Spleen (tissue), 11 donors: ENCODE measurements around the gene PPIL6. TPM values are rescaled to one million over a fixed set of nuclear protein-coding genes. Genes with fewer than 3 reads are reported as not detected.
A peak's percentile ranks its signal among the peaks of the same experiment; 100 is the strongest.

ENCODE experiments used
- DNase-seq: peaks from one replicate; pipeline ENCODE4 v3.0.0-alpha.2; 2020
- H3K27ac ChIP-seq, 8 donors: fragments of 200-600 bp; sonication (generic) in 7 of 8; 1 replicate in 4 of 8; 2 replicates in 4 of 8; pipeline versions ENCODE4 v1.5.0 to v1.8.0; 2016 to 2021; ENCODE audit warnings: inconsistent platforms in 4 of 8, mild to moderate bottlenecking in 4 of 8, moderate library complexity in 1 of 8
- H3K27me3 ChIP-seq, 7 donors: fragments of 200-600 bp; sonication (generic) in 6 of 7; replicated peaks in 1 of 7; 1 replicate in 4 of 7; 2 replicates in 3 of 7; pipeline versions ENCODE4 v1.5.0 to v1.8.0; 2016 to 2021; ENCODE audit warnings: inconsistent platforms in 3 of 7, mild to moderate bottlenecking in 1 of 7
- H3K36me3 ChIP-seq, 6 donors: fragments of 200-600 bp; sonication (generic) in 5 of 6; 1 replicate in 4 of 6; 2 replicates in 2 of 6; pipeline versions ENCODE4 v1.5.0 to v1.8.0; 2016 to 2021; ENCODE audit warnings: inconsistent platforms in 2 of 6
- H3K4me1 ChIP-seq, 6 donors: fragments of 200-600 bp; sonication (generic) in 5 of 6; 1 replicate in 3 of 6; 2 replicates in 3 of 6; pipeline versions ENCODE4 v1.5.0 to v1.8.0; 2016 to 2021; ENCODE audit warnings: inconsistent platforms in 3 of 6
- H3K4me3 ChIP-seq, 8 donors: fragments of 200-600 bp; sonication (generic) in 7 of 8; 1 replicate in 4 of 8; 2 replicates in 4 of 8; pipeline versions ENCODE4 v1.5.0 to v1.8.0; 2016 to 2021; ENCODE audit warnings: inconsistent platforms in 4 of 8, mild to moderate bottlenecking in 4 of 8, moderate library complexity in 2 of 8
- H3K9me3 ChIP-seq, 8 donors: fragments of 200-600 bp; sonication (generic) in 7 of 8; 1 replicate in 4 of 8; 2 replicates in 4 of 8; pipeline versions ENCODE4 v1.5.0 to v1.8.0; 2016 to 2021; ENCODE audit warnings: inconsistent platforms in 4 of 8
- CTCF ChIP-seq, 11 experiments: fragments of 200-600 bp in 7 of 11; fragments of 450-650 bp in 4 of 11; sonication (generic) in 4 of 11; IDR thresholded peaks in 8 of 11; conservative IDR thresholded peaks in 3 of 11; 1 replicate in 7 of 11; 2 replicates in 4 of 11; pipeline versions ENCODE4 v1.4.0 to v1.8.0; 2016 to 2021; ENCODE audit warnings: antibody characterized with exemption in 11 of 11, inconsistent platforms in 4 of 11, mild to moderate bottlenecking in 1 of 11
- POLR2A ChIP-seq, 3 donors: fragments of 450-650 bp; IDR thresholded peaks; one replicate each; pipeline ENCODE4 v1.5.1; 2017; ENCODE audit warnings: antibody characterized with exemption in 3 of 3, mild to moderate bottlenecking in 1 of 3
- POLR2AphosphoS5 ChIP-seq, 3 donors: sonication (generic); formaldehyde crosslinking; IDR thresholded peaks; one replicate each; pipeline ENCODE4 v1.5.1; 2017; ENCODE audit warnings: antibody characterized with exemption in 3 of 3
- WGBS, 5 donors: extraction: QIAGEN DNeasy Blood & Tissue Kit in 3 of 5; methylation state at CpG; one replicate each; pipeline versions ENCODE4 v1.1.5 to v1.1.7; 2013 to 2018; 5-methylcytosine and 5-hydroxymethylcytosine counted together
- intact Hi-C: fragments of 100-400 bp; cut with DNase I; formaldehyde crosslinking; loops from one replicate; pipeline ENCODE4 v1.15.0; 2023; ENCODE audit warnings: low total_unique reads
- polyA plus RNA-seq, 3 donors: library from polyadenylated mRNA; stranded (reverse); fragments of 200-250 nt; gene quantifications; one replicate each; pipeline ENCODE4 v1.2.1, GENCODE V29; 2013
- total RNA-seq, 7 donors: library from RNA; depleted of rRNA in 3 of 7; stranded (reverse); fragments of >200 nt in 3 of 7; fragmentation: NEBNext Ultra II Directional in 4 of 7; extraction: Animal tissue kit (Norgen Biotek cat#: 25700) in 4 of 7; gene quantifications; one replicate each; pipeline versions ENCODE4 v1.1.0 to v1.2.1, GENCODE V29; 2016 to 2021
- donor health status: healthy with polysubstance abuse.
- donor health status: DM: no; HTN: no; CAD: no; lungs with moderate emphysema.
- donor health status: DM: no; HTN: no; CAD: no.
- donor health status: Bipolar disorder and iron deficiency.
- donor health status: healthy.
- donor health status: DM: no; HTN: no; CAD: no.
- donor health status: DM: yes; HTN: yes; CAD: no.

PPIL6 gene
- total and polyA plus RNA-seq, 10 donors = 0.13 to 4.8 (median 0.78) TPM

DNA sequence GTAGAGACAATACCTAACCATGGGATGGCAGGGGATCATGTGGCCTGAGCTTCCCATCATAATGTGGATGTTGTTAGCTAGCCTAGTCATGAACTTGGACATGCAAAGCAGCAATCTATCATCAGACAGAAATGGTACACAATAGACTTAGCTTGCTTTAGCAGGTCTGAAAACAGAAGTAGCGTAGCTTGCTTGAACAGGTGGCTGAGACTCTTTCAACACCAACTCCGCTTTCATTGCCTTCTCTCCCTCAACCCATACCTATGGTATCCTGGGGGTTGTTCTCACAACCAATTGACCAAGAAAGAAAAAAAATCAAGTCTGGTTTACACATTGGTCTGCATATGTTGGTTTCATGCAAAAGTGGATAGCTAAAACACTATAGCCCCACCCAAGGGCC, 81.2 kb downstream of the PPIL6 start:
- Histone ChIP-seq H3K36me3 (peaks cover 0 to 100% (median 62%) of the 10 kb centered on the region in 6 donors), H3K27ac (no peak overlapping the region), H3K4me3 (no peak overlapping the region), H3K9me3 (peaks cover 0 to 17% (median 12%) of the 10 kb centered on the region in 8 donors), H3K4me1 (peaks cover 0 to 7% (median 0%) of the 10 kb centered on the region in 6 donors), H3K27me3 (no peaks in the 10 kb centered on the region)
- TF ChIP-seq POLR2A (IDR thresholded peaks at IDR 0.05) (no peak), CTCF (IDR thresholded peaks at IDR 0.05 in 8 of 11, conservative IDR thresholded peaks at IDR 0.05 in 3 of 11) (no peak), POLR2AphosphoS5 (IDR thresholded peaks at IDR 0.05) (no peak)
- DNase-seq = no peak
- WGBS, 5 donors = 91 to 97% (median 93%) methylated on average over 2 of the region's 2 CpGs
- intact Hi-C loops = no loop called here

- no peak for TF ChIP-seq POLR2A (IDR thresholded peaks at IDR 0.05)
- no peak for TF ChIP-seq POLR2AphosphoS5 (IDR thresholded peaks at IDR 0.05)
- no peak for TF ChIP-seq CTCF (IDR thresholded peaks at IDR 0.05 in 8 of 11, conservative IDR thresholded peaks at IDR 0.05 in 3 of 11)
- H3K27me3 ChIP-seq = no peaks in the 10 kb centered on the region
- no peak overlapping the region for H3K27ac ChIP-seq
- H3K4me3 ChIP-seq = no peak overlapping the region
- H3K36me3 ChIP-seq = peaks cover 0 to 100% (median 55%) of the 10 kb centered on the region in 6 donors
- peaks cover 0 to 2% (median 0%) of the 10 kb centered on the region in 6 donors for H3K4me1 ChIP-seq
- DNase-seq = no peak
- intact Hi-C loops = no loop called here
- peaks cover 0 to 17% (median 12%) of the 10 kb centered on the region in 8 donors for H3K9me3 ChIP-seq
Measured at GRCh38 chr6:109358204-109358603, 82.2 kb downstream of the PPIL6 start.

GRCh38 chr6:109356237-109356636, 84.2 kb downstream of the PPIL6 start:
- H3K27ac ChIP-seq = no peak overlapping the region
- TF ChIP-seq POLR2A (IDR thresholded peaks at IDR 0.05) (no peak), POLR2AphosphoS5 (IDR thresholded peaks at IDR 0.05) (no peak), CTCF (IDR thresholded peaks at IDR 0.05 in 8 of 11, conservative IDR thresholded peaks at IDR 0.05 in 3 of 11) (no peak)
- H3K36me3 ChIP-seq = peaks cover 0 to 89% (median 41%) of the 10 kb centered on the region in 6 donors
- H3K27me3 ChIP-seq = no peaks in the 10 kb centered on the region
- H3K4me3 ChIP-seq = no peak overlapping the region
- DNase-seq = no peak
- 97 to 99% (median 97%) methylated on average over 3 of the region's 3 CpGs for WGBS, 5 donors
- peaks cover 0 to 17% (median 12%) of the 10 kb centered on the region in 8 donors for H3K9me3 ChIP-seq
- peaks cover 0 to 21% (median 5%) of the 10 kb centered on the region in 6 donors for H3K4me1 ChIP-seq
- intact Hi-C loops = no loop called here

DNA sequence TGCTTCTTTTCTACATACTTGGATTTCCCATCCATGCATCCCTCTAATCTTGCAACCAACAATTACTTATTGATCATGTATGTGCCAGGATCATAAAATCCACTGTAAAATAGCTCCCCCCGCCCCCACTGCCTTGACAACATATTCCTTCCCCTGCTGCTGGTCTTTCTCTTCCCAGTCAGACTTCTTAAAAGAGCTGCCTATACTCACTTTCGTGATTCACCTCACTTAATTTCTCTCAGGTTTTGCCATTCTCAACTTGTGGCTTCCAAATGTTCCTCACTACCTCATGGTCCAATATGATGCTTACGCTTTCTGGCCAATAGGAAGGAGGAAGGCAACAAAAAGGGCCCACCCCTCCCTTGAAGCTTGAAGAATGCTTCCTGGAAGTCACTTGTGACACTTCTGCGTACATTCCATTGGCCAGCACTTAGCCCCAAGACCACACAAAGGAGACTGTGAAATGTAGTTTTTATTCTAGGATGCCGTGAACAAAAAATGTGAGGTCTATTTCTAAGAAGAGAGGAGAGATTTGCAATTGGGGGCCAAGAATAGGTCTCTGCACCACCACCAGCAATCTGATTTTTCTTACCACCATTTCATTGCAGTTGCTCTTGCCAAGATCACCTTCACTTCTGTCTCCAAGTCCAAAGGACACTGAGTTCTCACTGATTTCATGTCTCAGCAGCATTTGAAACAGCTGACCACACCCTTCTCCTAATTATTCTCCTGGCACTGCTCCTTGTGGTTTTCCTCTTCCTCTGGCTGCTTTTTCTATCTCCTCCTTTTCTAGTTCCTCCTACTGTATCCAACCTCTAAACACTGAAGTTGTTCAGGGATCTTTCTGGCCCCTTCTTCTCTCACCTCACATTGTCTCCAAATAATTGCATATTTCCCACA, 88.9 kb downstream of the PPIL6 start:
- peaks cover 0 to 57% (median 11%) of the 10 kb centered on the region in 6 donors for H3K4me1 ChIP-seq
- TF ChIP-seq POLR2AphosphoS5 (IDR thresholded peaks at IDR 0.05) (no peak), POLR2A (IDR thresholded peaks at IDR 0.05) (no peak), CTCF (IDR thresholded peaks at IDR 0.05 in 8 of 11, conservative IDR thresholded peaks at IDR 0.05 in 3 of 11) (no peak)
- H3K36me3 ChIP-seq = peaks cover 0 to 43% (median 16%) of the 10 kb centered on the region in 6 donors
- no peaks in the 10 kb centered on the region for H3K27me3 ChIP-seq
- no peak for DNase-seq
- H3K9me3 ChIP-seq = peaks cover 0 to 9% (median 7%) of the 10 kb centered on the region in 8 donors
- intact Hi-C loops = no loop called here
- no peak overlapping the region for H3K4me3 ChIP-seq
- WGBS, 5 donors = 85 to 95% (median 92%) methylated on average over 5 of the region's 5 CpGs
- peak overlapping the region in 1 of 8 donors; percentile 49 for H3K27ac ChIP-seq
